PC-3 (cell line): ENCODE measurements around the gene HAP1.

Experiments
- CTCF ChIP-seq: fragments of 300-600 bp; sonication (generic); conservative IDR thresholded peaks from 2 replicates; pipeline ENCODE4 v1.5.1; 2017; ENCODE audit warnings: antibody characterized with exemption, low read depth, mild to moderate bottlenecking, low read length
- EZH2 ChIP-seq: fragments of 300-600 bp; sonication (generic); IDR thresholded peaks from one replicate; pipeline ENCODE4 v1.6.1; 2017; ENCODE audit warnings: antibody characterized with exemption, mild to moderate bottlenecking, low read length; ENCODE audit not compliant: unreplicated experiment
- EZH2phosphoT487 ChIP-seq: fragments of 300-600 bp; sonication (generic); IDR thresholded peaks from 2 replicates; pipeline ENCODE4 v1.6.1; 2018; ENCODE audit warnings: mild to moderate bottlenecking, antibody characterized with exemption, low read length, borderline replicate concordance

DNA sequence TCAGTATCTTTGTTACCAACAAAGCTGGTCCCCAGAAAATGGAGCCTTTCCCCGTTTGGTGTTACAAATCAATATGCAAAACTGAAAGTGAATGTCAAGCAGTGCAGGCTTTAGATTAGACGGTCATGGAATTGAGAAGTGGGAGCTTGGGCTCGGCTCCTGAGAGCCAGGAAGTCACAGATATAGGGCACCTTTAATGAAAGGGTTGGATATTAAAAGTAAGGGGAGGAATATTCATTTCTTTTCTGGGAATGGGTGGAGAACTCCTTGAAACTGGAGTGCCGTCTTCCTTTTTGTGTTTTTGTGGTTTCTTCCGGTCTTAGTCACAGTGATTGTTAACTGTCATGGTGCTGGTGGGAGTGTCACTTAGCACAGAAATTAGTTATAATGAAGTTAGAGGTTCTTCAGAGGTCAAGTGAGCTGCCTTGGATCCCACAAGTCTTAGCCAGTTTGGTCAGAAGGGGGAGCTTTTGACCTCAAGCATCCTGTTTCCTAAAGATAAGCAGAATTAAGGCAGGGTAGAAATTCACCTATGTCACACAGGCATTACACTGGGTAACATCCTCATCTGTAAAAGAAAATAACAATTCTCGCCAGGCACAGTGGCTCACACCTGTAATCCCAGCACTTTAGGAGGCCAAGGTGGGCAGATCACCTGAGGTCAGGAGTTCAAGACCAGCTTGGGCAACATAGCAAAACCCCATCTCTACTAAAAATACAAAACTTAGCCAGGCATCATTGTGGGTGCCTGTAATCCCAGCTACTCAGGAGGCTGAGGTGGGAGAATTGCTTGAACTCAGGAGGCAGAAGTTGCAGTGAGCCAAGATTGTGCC, 55.3 kb downstream of the HAP1 start:
- no peak for TF ChIP-seq EZH2phosphoT487
- peak; percentile 24; the same call in 1 of the 2 replicates for TF ChIP-seq CTCF
- TF ChIP-seq EZH2: no peak
